Retinal pigment epithelial cell (primary cell): ENCODE data around the gene TEF.
"Not testable (repeated sequence)": the region's sequence is repeated elsewhere in the genome, so short reads cannot be mapped to it uniquely, and the experiment has no call there.

ENCODE experiments used
- DNase-seq: peaks from one replicate; pipeline ENCODE4 v3.0.0-alpha.2; 2010; ENCODE audit warnings: low read depth
- H3K4me3 ChIP-seq: 2 replicates; pipeline ENCODE4 v1.5.1; 2011; ENCODE audit warnings: mild to moderate bottlenecking, low read length, control low read depth, moderate library complexity
- TF ChIP-seq, protein P1 (sequence below): conservative IDR thresholded peaks from 2 replicates; pipeline ENCODE4 v1.5.1; 2011; ENCODE audit warnings: low read depth, low read length, control low read depth, inconsistent platforms

Gene TEF

DNA sequence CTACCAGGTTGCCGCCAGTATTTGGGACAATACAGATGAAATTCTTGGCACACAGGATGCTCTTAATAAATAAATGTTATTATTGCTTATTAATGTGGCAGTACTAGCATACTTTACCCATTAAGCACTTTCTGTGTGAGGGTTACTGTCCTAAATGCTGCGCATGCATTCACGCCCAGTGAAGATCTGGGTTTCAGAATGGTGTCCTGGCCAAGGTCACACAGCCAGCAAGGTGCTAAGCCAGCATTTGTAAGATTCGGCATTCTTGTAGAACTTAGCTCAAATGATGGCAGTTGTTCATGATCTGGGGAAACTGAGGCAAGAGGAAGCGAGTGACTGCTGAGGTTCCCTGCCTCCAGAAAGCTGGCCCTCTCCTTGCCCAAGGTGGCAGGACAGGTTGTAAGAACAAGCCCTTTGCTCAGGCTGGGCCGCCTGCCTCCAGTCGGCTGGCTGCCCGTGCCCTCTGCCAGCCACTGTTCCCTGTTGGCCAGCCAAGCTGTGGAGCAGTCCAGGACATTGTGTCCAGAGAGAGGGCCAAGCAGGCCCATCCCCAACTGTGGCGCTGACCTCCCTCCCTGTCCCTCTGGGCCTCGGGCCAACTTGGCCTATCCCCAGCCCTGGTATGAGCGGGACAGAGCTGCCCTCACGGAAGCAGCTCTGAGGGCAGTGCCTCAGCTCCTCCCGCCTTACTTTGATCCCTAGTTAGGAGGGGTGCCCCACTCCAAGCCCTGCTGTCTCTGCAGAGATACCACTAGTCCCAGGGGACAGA, 36.1 kb downstream of the TEF start:
- TF ChIP-seq, protein P1, sequence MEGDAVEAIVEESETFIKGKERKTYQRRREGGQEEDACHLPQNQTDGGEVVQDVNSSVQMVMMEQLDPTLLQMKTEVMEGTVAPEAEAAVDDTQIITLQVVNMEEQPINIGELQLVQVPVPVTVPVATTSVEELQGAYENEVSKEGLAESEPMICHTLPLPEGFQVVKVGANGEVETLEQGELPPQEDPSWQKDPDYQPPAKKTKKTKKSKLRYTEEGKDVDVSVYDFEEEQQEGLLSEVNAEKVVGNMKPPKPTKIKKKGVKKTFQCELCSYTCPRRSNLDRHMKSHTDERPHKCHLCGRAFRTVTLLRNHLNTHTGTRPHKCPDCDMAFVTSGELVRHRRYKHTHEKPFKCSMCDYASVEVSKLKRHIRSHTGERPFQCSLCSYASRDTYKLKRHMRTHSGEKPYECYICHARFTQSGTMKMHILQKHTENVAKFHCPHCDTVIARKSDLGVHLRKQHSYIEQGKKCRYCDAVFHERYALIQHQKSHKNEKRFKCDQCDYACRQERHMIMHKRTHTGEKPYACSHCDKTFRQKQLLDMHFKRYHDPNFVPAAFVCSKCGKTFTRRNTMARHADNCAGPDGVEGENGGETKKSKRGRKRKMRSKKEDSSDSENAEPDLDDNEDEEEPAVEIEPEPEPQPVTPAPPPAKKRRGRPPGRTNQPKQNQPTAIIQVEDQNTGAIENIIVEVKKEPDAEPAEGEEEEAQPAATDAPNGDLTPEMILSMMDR, result no peak
- H3K4me3 ChIP-seq, result no peak overlapping the region
- no peak for DNase-seq

- no peak for DNase-seq
- H3K4me3 ChIP-seq, result no peak overlapping the region
- TF ChIP-seq, protein P1, result no peak
Observed at GRCh38 chr22:41418717-41419116, 37.0 kb downstream of the TEF start.

GRCh38 chr22:41425660-41426365, 44.1 kb downstream of the TEF start:
- DNase-seq, result no peak
- TF ChIP-seq, protein P1, result no peak

DNA sequence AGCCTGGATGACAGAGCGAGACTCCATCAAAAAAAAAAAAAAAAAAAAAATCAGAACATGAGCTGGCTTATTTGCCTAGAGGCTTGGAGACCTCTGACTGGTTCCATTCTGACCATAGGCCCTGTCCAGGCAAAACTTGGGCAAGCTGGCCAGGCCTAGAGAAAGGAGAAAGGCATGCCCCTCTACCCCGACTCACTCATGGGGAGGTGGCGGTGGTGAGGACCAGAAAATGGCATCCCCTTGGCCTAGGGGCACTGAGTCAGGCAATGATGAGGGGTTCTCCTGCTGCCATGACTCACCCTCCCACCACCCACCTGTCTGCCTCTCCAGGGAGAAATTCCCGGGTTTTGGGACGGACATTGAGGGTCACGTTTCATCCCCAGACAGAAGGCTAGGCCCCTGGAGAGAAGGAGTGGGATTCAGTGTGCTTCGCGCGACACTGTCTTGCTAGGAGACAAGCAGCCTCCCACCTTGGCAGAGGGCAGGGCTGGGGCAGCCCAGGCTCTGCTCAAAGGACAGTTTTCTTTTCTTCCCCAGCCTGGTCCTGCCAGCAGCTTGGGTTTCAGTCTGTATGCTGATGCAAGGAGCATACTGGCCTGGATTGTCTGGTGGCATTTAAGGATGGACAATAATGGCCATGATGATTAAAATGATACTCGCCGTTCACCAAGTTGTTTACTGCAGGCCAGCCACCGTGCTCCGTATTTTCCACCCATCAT, 47.6 kb downstream of the TEF start:
- DNase-seq, result no peak
- H3K4me3 ChIP-seq, result no peak overlapping the region
- TF ChIP-seq, protein P1, result no peak

More at GRCh38 chr22:41425660-41426365, 44.1 kb downstream of the TEF start:
- H3K4me3 ChIP-seq, result no peak overlapping the region

- no peak for DNase-seq
- TF ChIP-seq, protein P1, result no peak
- H3K4me3 ChIP-seq, result no peak overlapping the region
Observed at GRCh38 chr22:41429951-41430332, 48.2 kb downstream of the TEF start.

- H3K4me3 ChIP-seq, result no peak overlapping the region
- DNase-seq, result no peak
- TF ChIP-seq, protein P1, result no peak
Observed at GRCh38 chr22:41431656-41432055, 49.9 kb downstream of the TEF start.

- not testable (repeated sequence) for DNase-seq
Observed at GRCh38 chr22:41433480-41433879, 51.7 kb downstream of the TEF start.

GRCh38 chr22:41434361-41435003, 52.7 kb downstream of the TEF start:
- not testable (repeated sequence) for H3K4me3 ChIP-seq, DNase-seq

More at GRCh38 chr22:41433480-41433879, 51.7 kb downstream of the TEF start:
- H3K4me3 ChIP-seq, result not testable (repeated sequence)
